HG03280 (cell line): Measurements from ENCODE around the gene ICAM4.
A peak's percentile ranks its signal among the peaks of the same experiment; 100 is the strongest.

ENCODE experiments used
- ATAC-seq: cut with Tn5 transposase; IDR thresholded peaks from one replicate; pipeline ENCODE4 v1.9.1; 2021; ENCODE audit warnings: mild to moderate bottlenecking, moderate library complexity; ENCODE audit not compliant: unreplicated experiment

ICAM4 gene

DNA sequence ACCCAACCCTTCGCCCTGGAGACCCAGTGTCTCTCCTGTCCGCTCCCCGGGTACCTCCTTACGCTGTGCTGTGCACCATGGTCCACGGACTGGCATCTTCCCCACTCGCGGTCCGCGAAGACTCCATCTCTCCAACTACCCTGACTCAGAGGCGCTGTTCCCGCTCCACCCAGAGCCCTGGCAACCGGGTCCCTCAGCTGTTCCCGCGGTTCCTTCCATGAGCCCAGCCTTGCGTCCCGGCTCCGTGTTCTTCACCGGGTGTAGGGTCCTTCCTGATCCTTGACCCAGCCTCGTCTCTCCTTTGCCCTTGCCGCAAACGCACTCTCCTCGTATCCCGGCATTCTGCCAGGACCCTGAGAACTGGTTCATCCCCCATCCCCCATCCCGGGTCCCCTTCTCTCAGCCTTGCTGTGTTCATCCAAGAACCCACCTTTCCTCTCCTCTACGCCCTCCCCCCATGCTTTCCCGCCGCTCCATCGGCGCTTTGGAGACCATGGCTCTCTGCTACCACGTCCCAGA is 3.7 kb downstream of the ICAM4 start:
- no peak for ATAC-seq

DNA sequence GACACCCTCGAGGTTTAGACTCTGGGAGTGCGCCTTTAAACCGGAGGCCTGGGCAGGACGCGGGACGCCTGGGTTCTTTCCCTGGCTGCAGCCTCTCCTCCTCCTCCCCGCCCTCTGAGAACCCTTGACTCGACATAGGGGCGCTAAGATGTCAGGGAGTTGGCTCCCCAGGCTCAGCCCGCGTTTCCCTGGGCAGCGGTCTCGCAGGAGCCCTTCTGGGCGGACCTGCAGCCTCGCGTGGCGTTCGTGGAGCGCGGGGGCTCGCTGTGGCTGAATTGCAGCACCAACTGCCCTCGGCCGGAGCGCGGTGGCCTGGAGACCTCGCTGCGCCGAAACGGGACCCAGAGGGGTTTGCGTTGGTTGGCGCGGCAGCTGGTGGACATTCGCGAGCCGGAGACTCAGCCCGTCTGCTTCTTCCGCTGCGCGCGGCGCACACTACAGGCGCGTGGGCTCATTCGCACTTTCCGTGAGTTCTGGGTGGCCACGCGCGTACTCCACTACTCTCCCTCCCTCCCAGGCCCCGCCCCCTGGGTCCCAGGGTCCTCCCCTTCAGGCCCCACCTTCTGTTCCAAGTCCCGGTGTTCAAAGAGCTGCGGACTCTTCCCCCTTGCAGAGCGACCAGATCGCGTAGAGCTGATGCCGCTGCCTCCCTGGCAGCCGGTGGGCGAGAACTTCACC is 4.3 kb downstream of the ICAM4 start:
- no peak for ATAC-seq

DNA sequence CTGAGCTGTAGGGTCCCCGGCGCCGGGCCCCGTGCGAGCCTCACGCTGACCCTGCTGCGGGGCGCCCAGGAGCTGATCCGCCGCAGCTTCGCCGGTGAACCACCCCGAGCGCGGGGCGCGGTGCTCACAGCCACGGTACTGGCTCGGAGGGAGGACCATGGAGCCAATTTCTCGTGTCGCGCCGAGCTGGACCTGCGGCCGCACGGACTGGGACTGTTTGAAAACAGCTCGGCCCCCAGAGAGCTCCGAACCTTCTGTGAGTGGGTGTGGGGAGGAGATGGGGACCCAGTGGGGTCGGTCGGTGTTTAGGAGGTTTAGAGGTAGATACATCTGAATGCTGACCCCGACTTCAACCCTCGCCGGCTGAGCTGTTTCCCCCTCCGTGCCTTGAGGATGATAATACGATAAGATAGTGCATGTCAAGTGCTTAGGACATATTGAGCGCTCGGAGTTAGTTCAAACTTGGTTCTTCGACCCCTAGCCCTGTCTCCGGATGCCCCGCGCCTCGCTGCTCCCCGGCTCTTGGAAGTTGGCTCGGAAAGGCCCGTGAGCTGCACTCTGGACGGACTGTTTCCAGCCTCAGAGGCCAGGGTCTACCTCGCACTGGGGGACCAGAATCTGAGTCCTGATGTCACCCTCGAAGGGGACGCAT is 4.9 kb downstream of the ICAM4 start:
- ATAC-seq = peak; percentile 1

DNA sequence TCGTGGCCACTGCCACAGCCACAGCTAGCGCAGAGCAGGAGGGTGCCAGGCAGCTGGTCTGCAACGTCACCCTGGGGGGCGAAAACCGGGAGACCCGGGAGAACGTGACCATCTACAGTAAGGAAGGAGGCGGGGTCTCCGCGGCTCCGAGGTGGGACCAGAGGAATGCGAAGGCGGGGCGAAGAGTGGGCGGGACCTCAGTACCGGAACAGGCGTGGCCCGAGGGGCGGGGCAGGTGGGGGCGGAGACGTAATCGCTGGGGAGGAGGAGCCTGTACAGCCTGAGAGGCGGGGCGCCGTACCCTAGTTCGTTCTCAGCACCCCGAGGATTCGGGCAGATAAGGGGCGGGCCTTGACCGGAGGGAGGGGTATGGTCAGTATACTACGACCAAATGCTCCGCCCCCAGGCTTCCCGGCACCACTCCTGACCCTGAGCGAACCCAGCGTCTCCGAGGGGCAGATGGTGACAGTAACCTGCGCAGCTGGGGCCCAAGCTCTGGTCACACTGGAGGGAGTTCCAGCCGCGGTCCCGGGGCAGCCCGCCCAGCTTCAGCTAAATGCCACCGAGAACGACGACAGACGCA is 5.5 kb downstream of the ICAM4 start:
- ATAC-seq = peak; percentile 36

DNA sequence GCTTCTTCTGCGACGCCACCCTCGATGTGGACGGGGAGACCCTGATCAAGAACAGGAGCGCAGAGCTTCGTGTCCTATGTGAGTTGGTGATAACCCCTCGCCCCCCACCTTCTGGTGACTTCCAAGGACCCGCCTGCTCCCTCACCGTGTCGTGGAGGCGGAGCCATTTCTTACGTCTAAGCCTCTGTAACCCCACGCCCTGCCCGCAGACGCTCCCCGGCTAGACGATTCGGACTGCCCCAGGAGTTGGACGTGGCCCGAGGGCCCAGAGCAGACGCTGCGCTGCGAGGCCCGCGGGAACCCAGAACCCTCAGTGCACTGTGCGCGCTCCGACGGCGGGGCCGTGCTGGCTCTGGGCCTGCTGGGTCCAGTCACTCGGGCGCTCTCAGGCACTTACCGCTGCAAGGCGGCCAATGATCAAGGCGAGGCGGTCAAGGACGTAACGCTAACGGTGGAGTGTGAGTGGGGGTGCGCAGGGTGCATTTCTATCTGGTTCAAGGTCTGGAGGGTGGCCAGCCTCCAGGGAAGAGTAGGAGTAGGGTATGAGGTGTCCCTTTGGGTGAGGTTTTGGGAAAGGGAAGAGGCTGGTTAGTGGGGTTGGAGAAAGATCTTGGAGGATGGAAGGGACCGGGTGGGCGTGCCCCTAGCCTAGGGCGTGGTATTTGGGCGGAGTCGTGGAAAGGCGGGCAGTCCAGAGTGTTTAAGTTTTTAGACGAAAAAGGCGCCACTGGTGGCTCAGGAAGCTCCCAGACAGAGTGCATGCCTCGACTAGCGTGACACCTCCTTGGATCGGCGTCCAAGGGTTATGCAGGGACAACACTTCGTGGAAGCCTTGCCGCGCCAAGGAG is 6.3 kb downstream of the ICAM4 start:
- no peak for ATAC-seq

DNA sequence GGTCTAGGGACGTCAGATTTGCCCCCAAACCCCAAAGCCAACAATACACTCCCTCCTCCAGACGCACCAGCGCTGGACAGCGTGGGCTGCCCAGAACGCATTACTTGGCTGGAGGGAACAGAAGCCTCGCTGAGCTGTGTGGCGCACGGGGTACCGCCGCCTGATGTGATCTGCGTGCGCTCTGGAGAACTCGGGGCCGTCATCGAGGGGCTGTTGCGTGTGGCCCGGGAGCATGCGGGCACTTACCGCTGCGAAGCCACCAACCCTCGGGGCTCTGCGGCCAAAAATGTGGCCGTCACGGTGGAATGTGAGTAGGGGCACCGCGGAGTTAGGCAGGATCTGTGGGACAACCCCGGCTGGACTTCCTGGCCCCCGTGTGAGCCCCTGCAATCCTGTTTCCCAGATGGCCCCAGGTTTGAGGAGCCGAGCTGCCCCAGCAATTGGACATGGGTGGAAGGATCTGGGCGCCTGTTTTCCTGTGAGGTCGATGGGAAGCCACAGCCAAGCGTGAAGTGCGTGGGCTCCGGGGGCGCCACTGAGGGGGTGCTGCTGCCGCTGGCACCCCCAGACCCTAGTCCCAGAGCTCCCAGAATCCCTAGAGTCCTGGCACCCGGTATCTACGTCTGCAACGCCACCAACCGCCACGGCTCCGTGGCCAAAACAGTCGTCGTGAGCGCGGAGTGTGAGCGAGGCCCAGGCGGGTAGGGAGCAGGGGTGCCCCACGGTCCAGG is 7.0 kb downstream of the ICAM4 start:
- ATAC-seq = no peak

DNA sequence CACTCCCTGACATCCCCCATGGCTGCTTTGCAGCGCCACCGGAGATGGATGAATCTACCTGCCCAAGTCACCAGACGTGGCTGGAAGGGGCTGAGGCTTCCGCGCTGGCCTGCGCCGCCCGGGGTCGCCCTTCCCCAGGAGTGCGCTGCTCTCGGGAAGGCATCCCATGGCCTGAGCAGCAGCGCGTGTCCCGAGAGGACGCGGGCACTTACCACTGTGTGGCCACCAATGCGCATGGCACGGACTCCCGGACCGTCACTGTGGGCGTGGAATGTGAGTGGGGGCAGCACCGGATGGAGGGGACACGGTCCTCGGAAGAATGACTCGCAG is 7.6 kb downstream of the ICAM4 start:
- ATAC-seq = no peak

DNA sequence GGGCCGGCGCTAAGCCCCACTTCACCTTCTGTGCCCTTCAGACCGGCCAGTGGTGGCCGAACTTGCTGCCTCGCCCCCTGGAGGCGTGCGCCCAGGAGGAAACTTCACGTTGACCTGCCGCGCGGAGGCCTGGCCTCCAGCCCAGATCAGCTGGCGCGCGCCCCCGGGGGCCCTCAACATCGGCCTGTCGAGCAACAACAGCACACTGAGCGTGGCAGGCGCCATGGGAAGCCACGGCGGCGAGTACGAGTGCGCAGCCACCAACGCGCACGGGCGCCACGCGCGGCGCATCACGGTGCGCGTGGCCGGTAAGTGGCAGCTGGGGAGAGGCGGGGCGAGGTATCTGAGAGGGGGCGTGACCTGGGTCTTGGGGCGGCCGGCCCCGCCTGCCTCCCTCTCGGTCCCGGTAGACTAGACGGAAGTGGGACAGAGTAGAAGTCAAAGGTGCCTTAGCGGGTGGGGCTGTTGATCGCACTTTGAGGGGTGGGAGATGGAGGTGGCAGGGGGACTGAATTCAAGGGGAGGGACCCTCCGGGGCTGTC is 8.6 kb downstream of the ICAM4 start:
- peak; percentile 47 for ATAC-seq

DNA sequence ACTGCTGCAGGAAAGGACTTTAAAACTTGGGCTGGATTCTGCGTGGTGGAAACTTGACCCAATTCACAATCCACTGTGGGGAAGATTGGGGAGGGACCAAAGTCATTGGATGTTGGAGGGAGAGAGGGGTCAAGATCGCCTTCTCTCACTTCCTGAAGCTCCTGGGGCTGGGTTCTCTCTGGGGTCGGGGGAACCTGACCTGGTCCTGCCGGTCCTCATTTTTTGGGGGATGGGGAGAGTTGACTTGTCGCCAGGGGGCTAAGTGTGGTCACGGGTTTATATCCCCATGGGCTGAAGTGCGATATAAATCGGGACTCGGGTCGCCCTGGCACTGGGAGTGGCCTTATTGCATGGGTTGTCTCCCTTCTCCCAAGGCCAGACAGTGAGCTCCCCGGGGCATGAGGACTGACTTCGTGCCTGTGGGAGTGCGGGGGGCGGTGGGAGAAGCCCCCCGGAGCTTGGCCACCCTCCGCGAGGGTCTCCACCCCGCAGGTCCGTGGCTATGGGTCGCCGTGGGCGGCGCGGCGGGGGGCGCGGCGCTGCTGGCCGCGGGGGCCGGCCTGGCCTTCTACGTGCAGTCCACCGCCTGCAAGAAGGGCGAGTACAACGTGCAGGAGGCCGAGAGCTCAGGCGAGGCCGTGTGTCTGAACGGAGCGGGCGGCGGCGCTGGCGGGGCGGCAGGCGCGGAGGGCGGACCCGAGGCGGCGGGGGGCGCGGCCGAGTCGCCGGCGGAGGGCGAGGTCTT is 9.3 kb downstream of the ICAM4 start:
- ATAC-seq = no peak

DNA sequence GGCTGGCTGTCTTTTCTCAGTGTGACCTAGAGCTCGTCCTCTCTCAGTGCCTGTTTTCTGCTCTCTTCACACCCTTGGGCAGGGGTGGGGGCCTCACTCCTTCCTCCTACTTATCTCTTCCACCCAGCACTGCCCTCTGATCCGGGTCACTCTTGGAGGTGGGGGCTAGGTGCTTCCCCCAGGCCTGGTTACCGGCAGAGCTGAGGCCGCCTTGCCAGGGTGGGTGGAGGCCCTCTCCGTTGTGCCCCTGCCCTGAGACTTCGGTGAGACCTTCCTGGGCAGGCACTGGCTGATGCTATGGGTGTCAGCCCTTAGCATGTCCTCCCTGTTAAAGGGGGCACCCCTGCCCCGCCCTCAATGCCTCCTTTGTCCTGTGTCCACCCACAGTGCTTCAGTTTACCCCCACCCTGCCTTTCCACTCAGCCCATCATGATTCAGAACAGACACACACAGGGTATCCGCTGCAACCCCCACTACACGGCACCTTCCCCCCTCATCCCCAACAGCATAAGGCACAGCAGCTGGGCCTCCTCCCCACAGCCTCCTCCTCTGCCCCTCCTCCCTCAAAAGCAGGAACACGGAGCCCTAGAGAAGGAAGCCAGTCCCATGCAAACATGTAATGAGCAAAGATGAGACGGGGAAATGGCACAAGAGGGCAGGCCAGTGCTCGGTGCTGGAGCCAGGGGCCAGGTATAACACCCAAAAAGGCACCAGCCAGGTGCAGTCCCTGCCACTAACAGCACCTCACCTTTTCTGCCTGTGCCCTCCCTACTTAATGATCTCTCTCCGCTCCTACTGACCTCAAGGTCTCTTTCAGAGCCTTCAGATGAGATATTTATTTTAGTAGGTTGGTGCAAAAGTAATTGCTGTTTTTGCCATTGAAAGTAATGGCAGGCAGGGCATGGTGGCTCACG is 13.0 kb downstream of the ICAM4 start:
- ATAC-seq = no peak

DNA sequence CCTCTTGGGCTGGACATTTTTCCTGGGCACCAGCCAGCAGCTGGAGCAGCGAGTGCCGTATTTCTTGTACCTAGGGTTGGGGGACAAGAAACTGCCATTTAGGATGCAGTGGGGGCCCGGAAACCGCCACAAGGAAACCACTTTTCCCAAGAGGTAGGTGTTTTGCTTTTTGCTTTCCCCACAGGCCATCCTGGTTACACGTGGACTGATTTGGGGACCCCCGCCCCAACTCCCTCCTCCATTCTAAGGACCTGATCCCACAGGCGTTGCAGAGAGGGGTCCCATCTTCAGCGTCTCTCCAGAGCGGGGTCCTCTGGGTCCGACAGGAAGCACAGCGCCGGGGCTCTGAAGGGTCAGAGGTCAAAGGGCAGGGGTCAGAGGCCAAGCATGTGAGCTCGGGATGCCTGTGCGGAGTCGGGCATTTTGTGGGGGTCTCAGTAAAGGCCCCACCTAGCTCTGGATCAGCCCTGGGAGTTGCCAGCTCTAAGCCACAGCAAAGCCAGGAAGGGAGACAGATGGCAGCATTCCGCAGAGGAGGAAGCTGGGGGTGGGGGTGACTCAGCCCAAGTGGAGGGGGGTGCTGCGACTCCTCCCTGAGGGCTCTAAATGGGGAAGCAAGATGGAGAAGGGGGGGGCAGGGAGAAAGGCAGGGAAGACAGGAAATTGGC is 18.5 kb downstream of the ICAM4 start:
- no peak for ATAC-seq

DNA sequence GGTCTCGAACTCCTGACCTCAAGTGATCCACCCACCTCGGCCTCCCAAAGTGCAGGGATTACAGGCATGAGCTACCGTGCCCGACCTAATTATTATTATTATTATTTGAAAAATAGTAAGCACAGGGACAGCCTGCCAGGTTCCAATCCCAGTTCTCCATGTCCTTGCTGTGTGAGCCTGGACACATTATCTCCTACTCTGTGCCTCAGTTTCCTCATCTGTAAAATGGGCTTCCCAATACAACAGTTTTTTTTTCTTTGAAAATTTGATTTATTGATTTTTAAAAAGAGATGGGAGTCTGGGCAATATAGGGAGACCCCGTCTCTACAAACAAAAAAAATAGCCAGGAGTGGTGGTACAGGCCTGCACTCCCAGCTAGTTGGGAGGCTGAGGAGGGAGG is 19.6 kb downstream of the ICAM4 start:
- ATAC-seq = no peak

DNA sequence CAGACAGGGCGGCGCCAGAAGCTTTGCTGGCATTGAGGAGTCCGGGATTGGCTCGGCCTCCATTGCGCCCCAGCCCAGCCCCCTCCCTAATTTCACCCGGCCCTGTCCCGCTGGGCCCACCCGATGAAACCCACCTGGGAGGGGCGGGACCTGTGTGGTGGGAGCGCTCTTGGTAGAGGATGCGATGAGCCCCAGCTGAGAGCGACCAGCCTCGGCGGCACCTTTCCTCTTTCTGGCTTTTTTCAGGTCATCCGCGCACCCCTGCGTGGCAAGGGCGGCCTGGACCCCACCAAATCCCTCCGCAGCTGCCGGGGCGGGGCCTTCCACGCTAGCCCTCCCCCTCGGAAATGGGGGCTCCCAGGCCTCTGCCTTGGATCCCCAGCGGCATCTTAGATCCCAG is 22.7 kb downstream of the ICAM4 start, which contains the start of gene ZGLP1:
ZGLP1 (minus strand) TSS at position 393 of the 400 bp plus-strand sequence.
- ATAC-seq = no peak

DNA sequence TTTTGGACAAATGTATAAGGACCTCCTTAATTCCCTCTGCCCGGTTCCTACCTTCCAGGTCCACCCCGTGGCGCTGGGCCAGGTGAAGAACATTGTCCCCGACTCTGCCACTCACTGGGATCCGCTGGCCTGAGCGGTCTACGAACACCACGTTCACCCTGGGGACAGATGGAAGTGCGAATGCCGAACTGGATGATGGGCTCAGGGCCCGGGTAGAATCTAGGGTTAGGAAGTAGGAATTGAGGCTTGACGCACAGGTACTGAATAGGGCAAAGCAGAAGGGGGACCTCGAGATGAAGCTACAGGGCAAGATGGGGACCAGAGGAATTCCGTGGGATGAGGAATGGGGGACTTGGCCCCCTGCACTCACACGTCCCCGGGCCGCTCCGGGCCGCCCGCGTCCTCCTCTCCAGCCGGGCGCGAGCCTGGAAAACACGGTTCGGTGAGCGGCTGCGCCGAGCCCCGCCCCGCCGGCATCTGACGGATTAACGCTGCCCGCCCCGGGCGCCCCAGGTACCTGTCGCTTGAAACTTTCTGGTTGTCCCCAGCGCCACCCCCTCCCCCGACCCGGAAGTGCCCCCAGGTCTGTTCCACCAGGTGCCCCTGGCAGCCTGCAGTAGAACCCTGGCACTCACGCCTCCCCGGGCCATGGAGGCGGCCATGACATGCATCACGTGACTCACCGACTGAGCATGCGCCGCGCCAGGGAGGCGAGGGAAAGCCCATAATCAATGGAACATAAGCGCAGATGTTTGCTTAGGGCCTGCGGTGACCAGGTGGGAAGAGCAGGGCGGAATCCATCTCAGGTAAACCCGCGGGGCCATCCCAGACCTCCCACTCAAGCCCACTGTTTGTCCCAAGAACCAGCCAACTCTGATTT is 28.8 kb downstream of the ICAM4 start, which contains the start of gene FDX2:
FDX2 (minus strand) TSS at position 681 of the 880 bp plus-strand sequence; CDS start at position 662, 19 bp downstream.
- peak; percentile 71 for ATAC-seq

DNA sequence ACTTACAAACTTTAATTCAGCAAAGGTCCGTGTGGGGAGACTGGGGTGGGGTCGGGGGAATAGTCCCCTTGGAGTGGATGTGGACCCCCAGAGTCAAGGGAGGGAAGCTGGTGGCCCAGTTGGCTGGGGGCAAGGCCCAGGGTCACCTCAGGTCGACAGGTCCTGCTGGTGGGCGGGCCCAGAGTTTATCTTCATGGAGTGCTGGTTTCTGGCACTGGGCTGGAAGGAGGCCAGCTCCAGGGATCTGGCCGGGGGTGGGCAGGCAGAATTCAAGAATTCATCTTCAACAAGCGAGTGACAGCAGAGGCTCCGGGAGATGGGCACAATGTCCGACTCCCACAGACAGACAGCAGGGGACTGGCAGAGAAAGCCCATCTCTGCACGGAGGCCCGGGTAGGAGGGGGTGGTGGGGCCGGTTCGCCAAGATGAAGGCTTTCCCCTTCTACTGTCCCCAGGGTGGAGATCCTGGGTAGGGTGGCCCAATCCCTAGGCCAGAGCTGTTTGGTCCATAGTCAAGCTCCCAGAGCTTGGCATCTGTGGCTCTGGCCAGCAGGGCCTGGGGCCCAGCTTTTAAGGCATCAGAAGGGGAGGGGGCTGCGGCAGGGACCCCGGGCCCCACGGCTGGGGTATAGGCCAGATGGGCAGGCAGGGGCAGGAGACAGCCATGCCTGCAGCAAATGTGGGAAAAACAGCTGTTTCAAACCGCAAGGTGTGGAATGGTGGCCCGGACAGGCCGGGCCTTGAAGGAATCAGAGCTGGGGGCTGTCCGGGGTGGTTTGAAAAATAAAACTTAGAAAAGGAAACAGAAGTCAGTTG is 29.7 kb downstream of the ICAM4 start:
- ATAC-seq = no peak
